GM12873 (cell line): ENCODE results near the gene MED26.

Experiments
- CTCF ChIP-seq: IDR thresholded peaks from 2 replicates; pipeline ENCODE4 v1.5.1; 2012; ENCODE audit warnings: low read depth, mild to moderate bottlenecking, moderate library complexity, low read length, control low read depth; ENCODE audit not compliant: insufficient read depth; ENCODE audit errors: missing control alignments

MED26 gene

GRCh38 chr19:16527334-16527935, 100.6 kb downstream of the MED26 start:
- TF ChIP-seq CTCF, result no peak

- no peak for TF ChIP-seq CTCF
Observed at GRCh38 chr19:16525751-16526481, 102.1 kb downstream of the MED26 start.

GRCh38 chr19:16524991-16525734, 102.8 kb downstream of the MED26 start:
- no peak for TF ChIP-seq CTCF
